GM04503 (cell line): ENCODE measurements around the gene ARID5B.
"Not testable (repeated sequence)": the region's sequence is repeated elsewhere in the genome, so short reads cannot be mapped to it uniquely, and the experiment has no call there.

ENCODE experiments used
- DNase-seq: peaks from one replicate; pipeline ENCODE4 v3.0.0-alpha.2; 2012; ENCODE audit warnings: low read depth

The ARID5B gene

GRCh38 chr10:62014510-62014909 lies 113.0 kb downstream of the ARID5B start:
- no peak for DNase-seq

- DNase-seq: no peak
These were observed 114.5 kb downstream of the ARID5B start for GRCh38 chr10:62015994-62016393.

- DNase-seq: no peak
These were observed 115.4 kb downstream of the ARID5B start for GRCh38 chr10:62016623-62017490.

GRCh38 chr10:62017491-62017870 lies 116.0 kb downstream of the ARID5B start:
- peak; percentile 89 for DNase-seq

GRCh38 chr10:62018131-62018911 lies 116.8 kb downstream of the ARID5B start:
- no peak for DNase-seq

- DNase-seq: no peak
These were observed 117.7 kb downstream of the ARID5B start for GRCh38 chr10:62019013-62019684.

- DNase-seq: no peak
These were observed 118.3 kb downstream of the ARID5B start for GRCh38 chr10:62019685-62020359.

GRCh38 chr10:62021128-62021665 lies 119.7 kb downstream of the ARID5B start:
- DNase-seq: no peak

GRCh38 chr10:62021978-62022802 lies 120.7 kb downstream of the ARID5B start:
- no peak for DNase-seq

- DNase-seq: no peak
These were observed 121.3 kb downstream of the ARID5B start for GRCh38 chr10:62022830-62023229.

GRCh38 chr10:62023329-62023728 lies 121.8 kb downstream of the ARID5B start:
- no peak for DNase-seq

- DNase-seq: no peak
These were observed 122.7 kb downstream of the ARID5B start for GRCh38 chr10:62024026-62024701.

- no peak for DNase-seq
These were observed 123.8 kb downstream of the ARID5B start for GRCh38 chr10:62025134-62025794.

GRCh38 chr10:62025901-62026879 lies 124.7 kb downstream of the ARID5B start:
- no peak for DNase-seq

GRCh38 chr10:62027841-62028501 lies 126.5 kb downstream of the ARID5B start:
- no peak for DNase-seq

- DNase-seq: not testable (repeated sequence)
These were observed 127.0 kb downstream of the ARID5B start for GRCh38 chr10:62028502-62028842.

- no peak for DNase-seq
These were observed 127.9 kb downstream of the ARID5B start for GRCh38 chr10:62029401-62029800.

- DNase-seq: no peak
These were observed 130.0 kb downstream of the ARID5B start for GRCh38 chr10:62031507-62031906.
